HG02623 (cell line): Measurements from ENCODE around the gene EPB41L2.
A peak's percentile ranks its signal among the peaks of the same experiment; 100 is the strongest.
"Not testable (repeated sequence)": the region's sequence is repeated elsewhere in the genome, so short reads cannot be mapped to it uniquely, and the experiment has no call there.

Source experiments
- ATAC-seq: cut with Tn5 transposase; IDR thresholded peaks from one replicate; pipeline ENCODE4 v1.9.1; 2021; ENCODE audit warnings: moderate library complexity; ENCODE audit not compliant: unreplicated experiment

The EPB41L2 gene

GRCh38 chr6:131037194-131037897 lies 25.7 kb downstream of the EPB41L2 start:
- ATAC-seq = no peak

- no peak for ATAC-seq
Measured at GRCh38 chr6:131036601-131037000, 26.4 kb downstream of the EPB41L2 start.

GRCh38 chr6:131036143-131036542 lies 26.9 kb downstream of the EPB41L2 start:
- ATAC-seq = no peak

- no peak for ATAC-seq
Measured at GRCh38 chr6:131035582-131035981, 27.5 kb downstream of the EPB41L2 start.

GRCh38 chr6:131033631-131034030 lies 29.4 kb downstream of the EPB41L2 start:
- no peak for ATAC-seq

GRCh38 chr6:131029626-131030297 lies 33.3 kb downstream of the EPB41L2 start:
- peak; percentile 96 for ATAC-seq

GRCh38 chr6:131027326-131027725 lies 35.7 kb downstream of the EPB41L2 start:
- ATAC-seq = no peak

- ATAC-seq = no peak
Measured at GRCh38 chr6:131026243-131026642, 36.8 kb downstream of the EPB41L2 start.

- no peak for ATAC-seq
Measured at GRCh38 chr6:131024565-131024964, 38.5 kb downstream of the EPB41L2 start.

- ATAC-seq = no peak
Measured at GRCh38 chr6:131023834-131024504, 39.1 kb downstream of the EPB41L2 start.

- no peak for ATAC-seq
Measured at GRCh38 chr6:131022691-131023090, 40.4 kb downstream of the EPB41L2 start.

- ATAC-seq = no peak
Measured at GRCh38 chr6:131017962-131018361, 45.1 kb downstream of the EPB41L2 start.

- no peak for ATAC-seq
Measured at GRCh38 chr6:131015630-131016263, 47.3 kb downstream of the EPB41L2 start.

GRCh38 chr6:131015025-131015591 lies 47.9 kb downstream of the EPB41L2 start:
- ATAC-seq = no peak

- no peak for ATAC-seq
Measured at GRCh38 chr6:131014080-131014776, 48.8 kb downstream of the EPB41L2 start.

- ATAC-seq = no peak
Measured at GRCh38 chr6:131013495-131013894, 49.5 kb downstream of the EPB41L2 start.

GRCh38 chr6:131009790-131010189 lies 53.3 kb downstream of the EPB41L2 start:
- ATAC-seq = no peak

GRCh38 chr6:131008965-131009364 lies 54.1 kb downstream of the EPB41L2 start:
- ATAC-seq = not testable (repeated sequence)

- ATAC-seq = not testable (repeated sequence)
Measured at GRCh38 chr6:131007964-131008363, 55.1 kb downstream of the EPB41L2 start.

GRCh38 chr6:131007286-131007685 lies 55.8 kb downstream of the EPB41L2 start:
- no peak for ATAC-seq
